ENCODE results near the gene GRAMD1B. TPM values are rescaled to one million over a fixed set of nuclear protein-coding genes. Genes with fewer than 3 reads are reported as not detected.

The GRAMD1B gene
- total and polyA plus RNA-seq, 2 donors from 2014 or later, result 4.4 to 18.2 TPM

DNA sequence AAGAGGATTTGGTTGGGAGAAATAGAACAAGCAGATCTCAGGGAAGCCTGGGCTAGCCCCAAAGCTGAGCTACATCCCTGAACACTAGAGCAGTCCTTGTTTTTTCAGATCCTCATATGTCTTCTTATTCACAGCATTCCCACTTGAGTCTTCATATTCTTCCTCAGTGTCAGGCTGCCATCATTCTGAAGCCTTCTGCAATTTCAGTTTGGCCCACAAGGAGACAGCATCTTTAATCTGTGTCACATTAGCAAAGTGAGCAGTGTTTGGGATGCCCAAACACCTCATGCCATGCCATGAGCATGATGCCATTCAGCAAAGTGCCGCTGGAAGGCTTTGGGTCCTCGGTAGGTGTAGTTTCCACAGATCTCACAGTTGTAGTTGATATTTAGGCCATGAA lies 167.8 kb downstream of the GRAMD1B start:
- Histone ChIP-seq H3K36me3 (ENCODE audit: control insufficient read depth in 2 of 3, insufficient read depth in 3 of 3, low read length in 3 of 3) (peaks cover 0 to 23% (median 11%) of the 10 kb centered on the region in 3 donors), H3K4me3 (ENCODE audit: low read length in 3 of 3) (no peak overlapping the region), H3K9me3 (ENCODE audit: control insufficient read depth in 2 of 3, insufficient read depth in 1 of 3, low read length in 3 of 3) (no peaks in the 10 kb centered on the region), H3K27ac (ENCODE audit: low read depth in 2 of 2, low read length in 2 of 2) (no peak overlapping the region), H3K9ac (ENCODE audit: low read length in 3 of 3) (no peak overlapping the region), H3K27me3 (ENCODE audit: control insufficient read depth, insufficient read depth, low read length) (no peaks in the 10 kb centered on the region), H3K4me1 (ENCODE audit: control insufficient read depth in 2 of 3, insufficient read depth in 2 of 3, low read depth in 1 of 3, low read length in 3 of 3) (no peaks in the 10 kb centered on the region)
- DNase-seq, result no peak
- intact Hi-C loops (cut with DNase I), result no loop called here
- TF ChIP-seq, protein P1, sequence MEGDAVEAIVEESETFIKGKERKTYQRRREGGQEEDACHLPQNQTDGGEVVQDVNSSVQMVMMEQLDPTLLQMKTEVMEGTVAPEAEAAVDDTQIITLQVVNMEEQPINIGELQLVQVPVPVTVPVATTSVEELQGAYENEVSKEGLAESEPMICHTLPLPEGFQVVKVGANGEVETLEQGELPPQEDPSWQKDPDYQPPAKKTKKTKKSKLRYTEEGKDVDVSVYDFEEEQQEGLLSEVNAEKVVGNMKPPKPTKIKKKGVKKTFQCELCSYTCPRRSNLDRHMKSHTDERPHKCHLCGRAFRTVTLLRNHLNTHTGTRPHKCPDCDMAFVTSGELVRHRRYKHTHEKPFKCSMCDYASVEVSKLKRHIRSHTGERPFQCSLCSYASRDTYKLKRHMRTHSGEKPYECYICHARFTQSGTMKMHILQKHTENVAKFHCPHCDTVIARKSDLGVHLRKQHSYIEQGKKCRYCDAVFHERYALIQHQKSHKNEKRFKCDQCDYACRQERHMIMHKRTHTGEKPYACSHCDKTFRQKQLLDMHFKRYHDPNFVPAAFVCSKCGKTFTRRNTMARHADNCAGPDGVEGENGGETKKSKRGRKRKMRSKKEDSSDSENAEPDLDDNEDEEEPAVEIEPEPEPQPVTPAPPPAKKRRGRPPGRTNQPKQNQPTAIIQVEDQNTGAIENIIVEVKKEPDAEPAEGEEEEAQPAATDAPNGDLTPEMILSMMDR (IDR thresholded peaks at IDR 0.05; ENCODE audit: borderline replicate concordance, extremely low read depth, insufficient read depth), result no peak
- no peak for FAIRE-seq

DNA sequence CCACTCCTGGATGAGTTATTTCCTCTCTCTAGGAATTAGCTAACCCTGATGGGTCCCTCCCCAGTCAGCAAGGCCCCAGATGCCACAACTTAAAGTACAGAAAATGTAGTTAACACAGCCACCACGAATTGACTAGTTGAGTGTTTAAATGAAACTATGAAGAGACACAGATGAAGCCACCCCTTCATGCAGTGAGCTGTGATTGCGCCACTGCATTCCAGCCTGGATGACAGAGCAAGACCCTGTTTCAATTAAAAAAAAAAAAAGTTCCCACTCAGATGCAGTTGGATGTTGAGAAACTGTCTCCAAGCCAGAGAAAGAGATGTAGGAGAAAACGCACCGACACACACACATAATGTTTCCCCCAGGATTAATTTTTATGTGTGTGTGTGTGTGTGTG lies 171.1 kb downstream of the GRAMD1B start:
- no peak overlapping the region for H3K9ac ChIP-seq (ENCODE audit: low read length in 3 of 3)
- H3K4me1 ChIP-seq (ENCODE audit: control insufficient read depth in 2 of 3, insufficient read depth in 2 of 3, low read depth in 1 of 3, low read length in 3 of 3), result no peaks in the 10 kb centered on the region
- no peak overlapping the region for H3K4me3 ChIP-seq (ENCODE audit: low read length in 3 of 3)
- no peak for DNase-seq
- H3K36me3 ChIP-seq (ENCODE audit: control insufficient read depth in 2 of 3, insufficient read depth in 3 of 3, low read length in 3 of 3), result peaks cover 0 to 34% (median 11%) of the 10 kb centered on the region in 3 donors
- no peaks in the 10 kb centered on the region for H3K27me3 ChIP-seq (ENCODE audit: control insufficient read depth, insufficient read depth, low read length)
- no peak overlapping the region for H3K27ac ChIP-seq (ENCODE audit: low read depth in 2 of 2, low read length in 2 of 2)
- intact Hi-C loops (cut with DNase I), result no loop called here
- TF ChIP-seq, protein P1 (IDR thresholded peaks at IDR 0.05; ENCODE audit: borderline replicate concordance, extremely low read depth, insufficient read depth), result no peak
- no peaks in the 10 kb centered on the region for H3K9me3 ChIP-seq (ENCODE audit: control insufficient read depth in 2 of 3, insufficient read depth in 1 of 3, low read length in 3 of 3)
- no peak for FAIRE-seq

DNA sequence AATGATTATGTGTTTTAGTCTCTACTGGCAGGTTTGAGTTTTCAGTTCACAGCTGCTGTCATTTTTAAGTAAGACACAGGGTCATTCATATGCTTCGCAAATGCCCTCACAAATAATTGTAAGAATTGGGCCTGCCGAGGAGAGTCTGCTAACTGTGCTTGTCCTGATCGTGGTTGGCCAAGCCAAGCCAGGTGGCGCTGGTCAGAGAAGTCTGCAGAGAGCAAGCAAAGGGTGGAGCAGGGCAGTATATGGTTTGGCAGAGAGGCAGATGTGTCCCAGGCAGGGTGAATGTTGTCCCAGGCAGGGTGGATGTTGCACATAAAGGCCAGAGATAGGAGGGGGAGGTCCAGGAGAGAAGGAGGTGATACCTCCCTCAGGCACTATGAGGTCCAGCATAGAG lies 171.7 kb downstream of the GRAMD1B start:
- no peak for FAIRE-seq

More for the DNA sequence above, 171.7 kb downstream of the GRAMD1B start:
- TF ChIP-seq, protein P1 (IDR thresholded peaks at IDR 0.05; ENCODE audit: borderline replicate concordance, extremely low read depth, insufficient read depth), result no peak
- no peaks in the 10 kb centered on the region for H3K4me1 ChIP-seq (ENCODE audit: control insufficient read depth in 2 of 3, insufficient read depth in 2 of 3, low read depth in 1 of 3, low read length in 3 of 3)
- no peak for DNase-seq
- H3K9me3 ChIP-seq (ENCODE audit: control insufficient read depth in 2 of 3, insufficient read depth in 1 of 3, low read length in 3 of 3), result no peaks in the 10 kb centered on the region
- H3K9ac ChIP-seq (ENCODE audit: low read length in 3 of 3), result no peak overlapping the region
- H3K36me3 ChIP-seq (ENCODE audit: control insufficient read depth in 2 of 3, insufficient read depth in 3 of 3, low read length in 3 of 3), result peaks cover 0 to 40% (median 16%) of the 10 kb centered on the region in 3 donors
- H3K27me3 ChIP-seq (ENCODE audit: control insufficient read depth, insufficient read depth, low read length), result no peaks in the 10 kb centered on the region
- no peak overlapping the region for H3K27ac ChIP-seq (ENCODE audit: low read depth in 2 of 2, low read length in 2 of 2)
- intact Hi-C loops (cut with DNase I), result no loop called here
- no peak overlapping the region for H3K4me3 ChIP-seq (ENCODE audit: low read length in 3 of 3)

Data from kidney (tissue), 14 donors.